Mesodermal cell (in vitro differentiated cells): Measurements from ENCODE around the gene ST3GAL2.
"Not testable (repeated sequence)": the region's sequence is repeated elsewhere in the genome, so short reads cannot be mapped to it uniquely, and the experiment has no call there.

ENCODE experiments used
- H3K27ac ChIP-seq: 2 replicates; pipeline ENCODE4 v1.7.0; 2013; ENCODE audit warnings: mild to moderate bottlenecking, low read depth, low read length, moderate library complexity; ENCODE audit not compliant: severe bottlenecking
- H3K36me3 ChIP-seq: 2 replicates; pipeline ENCODE4 v1.7.1; 2013; ENCODE audit warnings: mild to moderate bottlenecking, low read length, moderate library complexity; ENCODE audit not compliant: control insufficient read depth, insufficient read depth
- H3K4me1 ChIP-seq: one replicate; pipeline ENCODE4 v1.7.1; 2013; ENCODE audit warnings: mild to moderate bottlenecking, low read length; ENCODE audit not compliant: insufficient read depth, control insufficient read depth, poor library complexity, severe bottlenecking
- H3K4me3 ChIP-seq: 2 replicates; pipeline ENCODE4 v1.7.0; 2013; ENCODE audit warnings: low read length, control low read depth, mild to moderate bottlenecking; ENCODE audit not compliant: insufficient read depth, poor library complexity, severe bottlenecking; ENCODE audit errors: extremely low read depth
- H3K9me3 ChIP-seq: 2 replicates; pipeline ENCODE4 v1.7.1; 2013; ENCODE audit warnings: mild to moderate bottlenecking, low read length, moderate library complexity; ENCODE audit not compliant: control insufficient read depth
- WGBS, 2 experiments: methylation state at CpG; one replicate each; pipeline ENCODE4 v1.1.5; 2013; ENCODE audit warnings: missing lambda C conversion rate in 2 of 2; ENCODE audit not compliant: insufficient coverage in 2 of 2; 5-methylcytosine and 5-hydroxymethylcytosine counted together

The ST3GAL2 gene

GRCh38 chr16:70349783-70350182 lies 89.1 kb downstream of the ST3GAL2 start:
- Histone ChIP-seq H3K4me1 (no peaks in the 10 kb centered on the region), H3K9me3 (no peaks in the 10 kb centered on the region), H3K4me3 (no peak overlapping the region), H3K27ac (no peak overlapping the region), H3K36me3 (peaks cover 50% of the 10 kb centered on the region)
- WGBS, 2 experiments = 82 to 100% methylated on average over 1 to 2 of the region's 2 CpGs

GRCh38 chr16:70348991-70349390 lies 89.9 kb downstream of the ST3GAL2 start:
- Histone ChIP-seq H3K4me3 (no peak overlapping the region), H3K36me3 (peaks cover 44% of the 10 kb centered on the region), H3K9me3 (no peaks in the 10 kb centered on the region), H3K4me1 (no peaks in the 10 kb centered on the region), H3K27ac (no peak overlapping the region)
- no CpG with 5 or more reads among the region's 2 CpGs for WGBS, 2 experiments

- Histone ChIP-seq H3K9me3 (no peaks in the 10 kb centered on the region), H3K4me1 (peaks cover 2% of the 10 kb centered on the region), H3K27ac (peak overlapping the region; percentile 95), H3K36me3 (peaks cover 22% of the 10 kb centered on the region), H3K4me3 (peak overlapping the region; percentile 84)
- 79 to 98% methylated on average over 8 of the region's 10 CpGs for WGBS, 2 experiments
Measured at GRCh38 chr16:70345840-70346239, 93.1 kb downstream of the ST3GAL2 start.

GRCh38 chr16:70342016-70342415 lies 96.9 kb downstream of the ST3GAL2 start:
- H3K9me3 ChIP-seq = no peaks in the 10 kb centered on the region
- WGBS, 2 experiments = 63 to 100% methylated on average over 1 to 2 of the region's 3 CpGs

GRCh38 chr16:70341600-70341999 lies 97.3 kb downstream of the ST3GAL2 start:
- Histone ChIP-seq H3K4me3 (no peak overlapping the region), H3K9me3 (no peaks in the 10 kb centered on the region), H3K27ac (no peak overlapping the region), H3K4me1 (peaks cover 2% of the 10 kb centered on the region), H3K36me3 (peaks cover 3% of the 10 kb centered on the region)
- WGBS, 2 experiments = 88 to 96% methylated on average over 3 to 4 of the region's 4 CpGs

More at GRCh38 chr16:70342016-70342415, 96.9 kb downstream of the ST3GAL2 start:
- no peaks in the 10 kb centered on the region for H3K36me3 ChIP-seq
- peaks cover 2% of the 10 kb centered on the region for H3K4me1 ChIP-seq
- H3K4me3 ChIP-seq = no peak overlapping the region
- H3K27ac ChIP-seq = no peak overlapping the region

GRCh38 chr16:70337814-70338213 lies 101.1 kb downstream of the ST3GAL2 start:
- WGBS, 2 experiments = 100% methylated on average over 4 to 5 of the region's 5 CpGs
- Histone ChIP-seq H3K9me3 (no peaks in the 10 kb centered on the region), H3K4me3 (no peak overlapping the region), H3K36me3 (peaks cover 36% of the 10 kb centered on the region), H3K4me1 (peaks cover 2% of the 10 kb centered on the region), H3K27ac (no peak overlapping the region)

GRCh38 chr16:70332728-70333127 lies 106.2 kb downstream of the ST3GAL2 start:
- not testable (repeated sequence) for H3K9me3 ChIP-seq, H3K27ac ChIP-seq, H3K4me3 ChIP-seq, H3K4me1 ChIP-seq
- peaks cover 71% of the 10 kb centered on the region for H3K36me3 ChIP-seq
- 94 to 98% methylated on average over 4 of the region's 12 CpGs for WGBS, 2 experiments

- no peaks in the 10 kb centered on the region for H3K9me3 ChIP-seq
- 85 to 92% methylated on average over 7 to 9 of the region's 9 CpGs for WGBS, 2 experiments
- no peak overlapping the region for H3K4me3 ChIP-seq
- H3K4me1 ChIP-seq = no peaks in the 10 kb centered on the region
- no peak overlapping the region for H3K27ac ChIP-seq
- peaks cover 74% of the 10 kb centered on the region for H3K36me3 ChIP-seq
Measured at GRCh38 chr16:70331588-70332358, 107.1 kb downstream of the ST3GAL2 start.

GRCh38 chr16:70331091-70331490 lies 107.8 kb downstream of the ST3GAL2 start:
- WGBS, 2 experiments = no CpG with 5 or more reads among the region's 1 CpG
- Histone ChIP-seq H3K36me3 (peaks cover 71% of the 10 kb centered on the region), H3K27ac (no peak overlapping the region), H3K4me3 (no peak overlapping the region), H3K4me1 (no peaks in the 10 kb centered on the region), H3K9me3 (no peaks in the 10 kb centered on the region)
